ENCODE results near the gene FUT1. TPM values are rescaled to one million over a fixed set of nuclear protein-coding genes. Genes with fewer than 3 reads are reported as not detected.
A peak's percentile ranks its signal among the peaks of the same experiment; 100 is the strongest.

FUT1 gene
- total and polyA plus RNA-seq, 2 of the 8 experiments (the other 6 are each of a cell fraction or from before 2014, with no cell fraction given) = 7.4 to 12.9 TPM

- FAIRE-seq (no peak), DNase-seq (ENCODE audit: low read depth in 1 of 2, low spot score in 2 of 2) (no peak)
- no peak overlapping the region for H4K8ac ChIP-seq (ENCODE audit: extremely low read depth, insufficient read depth, low read length)
- POLR2A ChIA-PET (ENCODE audit: partially characterized antibody) = interaction anchor here (1.3 to 4.7 kb wide), 6 partner anchors 8 to 26 kb away, joined by 3 to 30 read pairs (median 6); partner anchors contain the start of gene IZUMO1
- no peak overlapping the region for H3K4me2 ChIP-seq (ENCODE audit: insufficient read depth in 1 of 2, low read depth in 2 of 2, low read length in 2 of 2)
- H2BK20ac ChIP-seq (ENCODE audit: low read length) = no peak overlapping the region
- no peaks in the 10 kb centered on the region for H3K27me3 ChIP-seq (replicated peaks in 1 of 4; ENCODE audit: control insufficient read depth in 3 of 4, extremely low read depth in 1 of 4, insufficient read depth in 3 of 4, low read length in 3 of 4)
- peak overlapping the region; percentile 52; the same call in 1 of the 2 replicates for H2BK5ac ChIP-seq (ENCODE audit: low read depth, low read length)
- H3K4me1 ChIP-seq (replicated peaks in 1 of 4; ENCODE audit: control insufficient read depth in 3 of 4, insufficient read depth in 4 of 4, low read length in 3 of 4) = peaks cover 3 to 21% (median 14%) of the 10 kb centered on the region in 4 experiments
- no peak overlapping the region; the same call in 1 of the 2 replicates for H3K18ac ChIP-seq (ENCODE audit: extremely low read depth, low read length)
- no peak overlapping the region for H3K9ac ChIP-seq (replicated peaks in 1 of 4; ENCODE audit: extremely low read depth in 1 of 4, low read depth in 3 of 4, low read length in 3 of 4)
- H3K14ac ChIP-seq (ENCODE audit: insufficient read length) = no peak overlapping the region
- no peak overlapping the region for H2BK120ac ChIP-seq (replicated peaks; ENCODE audit: low read depth, low read length)
- H2BK15ac ChIP-seq (ENCODE audit: low read length) = peak overlapping the region; percentile 46; the same call in 1 of the 2 replicates
- H3K4me3 ChIP-seq (ENCODE audit: extremely low read depth in 1 of 4, insufficient read depth in 2 of 4, low read depth in 3 of 4, low read length in 4 of 4) = no peak overlapping the region
- H3K23me2 ChIP-seq (ENCODE audit: low read depth, low read length) = peaks cover 9% of the 10 kb centered on the region
- CTCF ChIA-PET (ENCODE audit: partially characterized antibody) = interaction anchor here (1.3 kb wide), 1 partner anchor 31 kb away, joined by 3 read pairs; no protein-coding TSS in a partner anchor
- no peak overlapping the region for H3K4ac ChIP-seq (replicated peaks; ENCODE audit: insufficient read length, low read depth, low read length)
- no peaks in the 10 kb centered on the region for H3K9me3 ChIP-seq (ENCODE audit: insufficient read depth in 2 of 2, low read depth in 1 of 2, low read length in 1 of 2)
- no peaks in the 10 kb centered on the region for H3K79me1 ChIP-seq (ENCODE audit: low read depth, low read length)
- H2AFZ ChIP-seq (ENCODE audit: low read length) = no peak overlapping the region
- no peak overlapping the region for H3K27ac ChIP-seq (ENCODE audit: low read depth, low read length)
- H3K79me2 ChIP-seq (ENCODE audit: control insufficient read depth in 1 of 2, insufficient read depth in 2 of 2, low read length in 2 of 2) = peaks cover 0 to 5% of the 10 kb centered on the region in 2 experiments; a peak in 1 of 4 replicates
- peak overlapping the region; percentile 80; the same call in 1 of the 2 replicates for H2BK12ac ChIP-seq (ENCODE audit: low read depth, low read length)
- H4K20me1 ChIP-seq (replicated peaks in 1 of 2; ENCODE audit: control insufficient read depth in 1 of 2, insufficient read depth in 2 of 2, low read length in 2 of 2) = no peaks in the 10 kb centered on the region
- H4K91ac ChIP-seq (replicated peaks; ENCODE audit: insufficient read length, low read length) = no peak overlapping the region
- H2AK5ac ChIP-seq (ENCODE audit: low read depth, low read length) = no peak overlapping the region
- no peaks in the 10 kb centered on the region for H3K36me3 ChIP-seq (ENCODE audit: control insufficient read depth in 2 of 4, insufficient read depth in 4 of 4, low read length in 3 of 4)
- no peak overlapping the region for H3K23ac ChIP-seq (ENCODE audit: insufficient read length)
- 87% methylated on average over 9 of the region's 9 CpGs; no CpG with 5 or more reads in 1 of the 2 experiments for WGBS, 2 experiments (ENCODE audit: extremely low coverage in 1 of 2, insufficient coverage in 1 of 2, insufficient read length in 1 of 2, insufficient replicate concordance in 2 of 2, low coverage in 1 of 2, low lambda C conversion rate in 2 of 2, missing lambda C conversion rate in 1 of 2)
- H3K56ac ChIP-seq (replicated peaks; ENCODE audit: insufficient read length, low read depth, low read length) = no peak overlapping the region
- no peak overlapping the region for H4K5ac ChIP-seq (ENCODE audit: insufficient read length, low read depth, low read length)
- TF ChIP-seq EP300 (IDR thresholded peaks at IDR 0.05; ENCODE audit: borderline replicate concordance in 1 of 2, low read depth in 2 of 2, low read length in 2 of 2) = no peak
- TF ChIP-seq ZNF274 (IDR thresholded peaks at IDR 0.05; ENCODE audit: borderline replicate concordance, extremely low read depth, low read length) = no peak
- no peak for TF ChIP-seq GTF2F1 (IDR thresholded peaks at IDR 0.05; ENCODE audit: borderline replicate concordance, low read depth, low read length)
- no peak for TF ChIP-seq GABPA (IDR thresholded peaks at IDR 0.05; ENCODE audit: borderline replicate concordance, insufficient read depth, low read length)
- TF ChIP-seq KDM4A (IDR thresholded peaks at IDR 0.05; ENCODE audit: low read depth, low read length, severe bottlenecking) = no peak
- no peak for TF ChIP-seq TCF12 (IDR thresholded peaks at IDR 0.05; ENCODE audit: low read depth, low read length)
- no peak for TF ChIP-seq SIRT6 (IDR thresholded peaks at IDR 0.05; ENCODE audit: low read length)
- TF ChIP-seq EGR1 (IDR thresholded peaks at IDR 0.05; ENCODE audit: borderline replicate concordance, low read depth, low read length) = no peak
- no peak for TF ChIP-seq MAX (IDR thresholded peaks at IDR 0.05)
- no peak for TF ChIP-seq SIX5 (IDR thresholded peaks at IDR 0.05; ENCODE audit: low read depth, low read length)
- no peak for TF ChIP-seq JUN (IDR thresholded peaks at IDR 0.05; ENCODE audit: low read depth, low read length)
Observed at GRCh38 chr19:48756686-48757085, 4.2 kb upstream of the FUT1 start.

Measured in H1 (cell line).